Stimulated activated memory B cell treated with anti-CD40 and anti-IgM and Interleukin-4, amounts not matched to agents 10 μg/mL and 1 μg/mL and 100 μg/mL, for 72 hours (primary cell): ENCODE results near the gene CLDN15.
A peak's percentile ranks its signal among the peaks of the same experiment; 100 is the strongest.
"Not testable (repeated sequence)": the region's sequence is repeated elsewhere in the genome, so short reads cannot be mapped to it uniquely, and the experiment has no call there.

Source experiments
- ATAC-seq: fragments of 150-1000 bp; cut with Tn5 transposase; 2 replicates; pipeline ENCODE4 v1.10.0; 2021
- H3K27ac Mint-ChIP-seq: one replicate; pipeline ENCODE4 v1.8.0; 2022; ENCODE audit warnings: mild to moderate bottlenecking, mixed read lengths
- H3K27me3 Mint-ChIP-seq: one replicate; pipeline ENCODE4 v1.8.0; 2022; ENCODE audit warnings: mixed read lengths
- H3K36me3 Mint-ChIP-seq: one replicate; pipeline ENCODE4 v1.8.0; 2022; ENCODE audit warnings: mixed read lengths
- H3K4me1 Mint-ChIP-seq: one replicate; pipeline ENCODE4 v1.8.0; 2022; ENCODE audit warnings: mixed read lengths
- H3K4me3 Mint-ChIP-seq: one replicate; pipeline ENCODE4 v1.8.0; 2022; ENCODE audit warnings: mild to moderate bottlenecking, moderate library complexity, mixed read lengths
- H3K9me3 Mint-ChIP-seq: one replicate; pipeline ENCODE4 v1.8.0; 2022; ENCODE audit warnings: mixed read lengths

Gene CLDN15

GRCh38 chr7:101200862-101201599 lies 36.6 kb downstream of the CLDN15 start, which contains the start of gene MOGAT3:
Gene MOGAT3, minus strand, starts transcription at chr7:101201036. Its CDS starts 182 bp downstream, at chr7:101200854.
- ATAC-seq: no peak
- Mint-ChIP-seq H3K36me3 (peaks cover 4% of the 10 kb centered on the region), H3K27ac (no peak within 1 kb of the TSS), H3K27me3 (peaks cover 51% of the 10 kb centered on the region), H3K4me1 (peaks cover 26% of the 10 kb centered on the region), H3K9me3 (no peaks in the 10 kb centered on the region), H3K4me3 (no peak within 1 kb of the TSS)

- H3K36me3 Mint-ChIP-seq: no peaks in the 10 kb centered on the region
- no peak for ATAC-seq
- H3K27me3 Mint-ChIP-seq: peaks cover 56% of the 10 kb centered on the region
- no peak overlapping the region for H3K27ac Mint-ChIP-seq
- H3K9me3 Mint-ChIP-seq: no peaks in the 10 kb centered on the region
- peaks cover 26% of the 10 kb centered on the region for H3K4me1 Mint-ChIP-seq
- no peak overlapping the region for H3K4me3 Mint-ChIP-seq
Observed at GRCh38 chr7:101200504-101200861, 37.1 kb downstream of the CLDN15 start.

- Mint-ChIP-seq H3K27me3 (peaks cover 56% of the 10 kb centered on the region), H3K4me1 (peaks cover 26% of the 10 kb centered on the region)
- ATAC-seq, H3K9me3 Mint-ChIP-seq, H3K27ac Mint-ChIP-seq, H3K36me3 Mint-ChIP-seq, H3K4me3 Mint-ChIP-seq: not testable (repeated sequence)
Observed at GRCh38 chr7:101199522-101199921, 38.1 kb downstream of the CLDN15 start.

GRCh38 chr7:101198476-101198875 lies 39.1 kb downstream of the CLDN15 start:
- peaks cover 19% of the 10 kb centered on the region for H3K4me1 Mint-ChIP-seq
- H3K36me3 Mint-ChIP-seq: no peaks in the 10 kb centered on the region
- peaks cover 56% of the 10 kb centered on the region for H3K27me3 Mint-ChIP-seq
- no peak overlapping the region for H3K27ac Mint-ChIP-seq
- no peak for ATAC-seq
- H3K4me3 Mint-ChIP-seq: no peak overlapping the region
- H3K9me3 Mint-ChIP-seq: no peaks in the 10 kb centered on the region

- Mint-ChIP-seq H3K9me3 (no peaks in the 10 kb centered on the region), H3K27me3 (peaks cover 56% of the 10 kb centered on the region), H3K4me3 (no peak overlapping the region), H3K36me3 (no peaks in the 10 kb centered on the region), H3K27ac (no peak overlapping the region), H3K4me1 (peaks cover 17% of the 10 kb centered on the region)
- no peak for ATAC-seq
Observed at GRCh38 chr7:101197991-101198390, 39.6 kb downstream of the CLDN15 start.

GRCh38 chr7:101195884-101196283 lies 41.7 kb downstream of the CLDN15 start:
- ATAC-seq: no peak
- Mint-ChIP-seq H3K4me3 (no peak overlapping the region), H3K9me3 (no peaks in the 10 kb centered on the region)

GRCh38 chr7:101189109-101189508 lies 48.5 kb downstream of the CLDN15 start:
- H3K4me1 Mint-ChIP-seq: peaks cover 5% of the 10 kb centered on the region
- no peak for ATAC-seq
- no peak overlapping the region for H3K4me3 Mint-ChIP-seq
- H3K27me3 Mint-ChIP-seq: peaks cover 12% of the 10 kb centered on the region
- no peaks in the 10 kb centered on the region for H3K9me3 Mint-ChIP-seq
- no peak overlapping the region for H3K27ac Mint-ChIP-seq
- no peaks in the 10 kb centered on the region for H3K36me3 Mint-ChIP-seq

More at GRCh38 chr7:101195884-101196283, 41.7 kb downstream of the CLDN15 start:
- Mint-ChIP-seq H3K36me3 (no peaks in the 10 kb centered on the region), H3K4me1 (peaks cover 9% of the 10 kb centered on the region), H3K27ac (no peak overlapping the region), H3K27me3 (peaks cover 35% of the 10 kb centered on the region)

GRCh38 chr7:101186844-101187428 lies 50.7 kb downstream of the CLDN15 start:
- Mint-ChIP-seq H3K36me3 (no peaks in the 10 kb centered on the region), H3K27me3 (peaks cover 24% of the 10 kb centered on the region), H3K4me1 (no peaks in the 10 kb centered on the region), H3K9me3 (no peaks in the 10 kb centered on the region), H3K27ac (no peak overlapping the region), H3K4me3 (no peak overlapping the region)
- ATAC-seq: peak; percentile 53

- Mint-ChIP-seq H3K36me3 (no peaks in the 10 kb centered on the region), H3K4me3 (no peak overlapping the region), H3K27ac (no peak overlapping the region), H3K27me3 (peaks cover 27% of the 10 kb centered on the region), H3K9me3 (no peaks in the 10 kb centered on the region), H3K4me1 (no peaks in the 10 kb centered on the region)
- no peak for ATAC-seq
Observed at GRCh38 chr7:101186194-101186593, 51.4 kb downstream of the CLDN15 start.

- ATAC-seq: no peak
- no peak overlapping the region for H3K27ac Mint-ChIP-seq
- no peaks in the 10 kb centered on the region for H3K9me3 Mint-ChIP-seq
- H3K4me1 Mint-ChIP-seq: peaks cover 5% of the 10 kb centered on the region
- peaks cover 35% of the 10 kb centered on the region for H3K27me3 Mint-ChIP-seq
- H3K36me3 Mint-ChIP-seq: no peaks in the 10 kb centered on the region
- no peak overlapping the region for H3K4me3 Mint-ChIP-seq
Observed at GRCh38 chr7:101185258-101185839, 52.3 kb downstream of the CLDN15 start.
